NCI-H146 treated with DMSO at 0.1 percent for 48 hours (cell line): ENCODE measurements around the gene MRC2.
"Not testable (repeated sequence)": the region's sequence is repeated elsewhere in the genome, so short reads cannot be mapped to it uniquely, and the experiment has no call there.

Source experiments
- DNase-seq: peaks from one replicate; lab custom pipeline; 2025; ENCODE audit not compliant: unreplicated experiment; lab: John Stamatoyannopoulos, UW

The MRC2 gene

GRCh38 chr17:62696256-62696655 is 68.8 kb downstream of the MRC2 start:
- DNase-seq: no peak

- no peak for DNase-seq
Observed at GRCh38 chr17:62696726-62697490, 69.4 kb downstream of the MRC2 start.

GRCh38 chr17:62698459-62698858 is 71.0 kb downstream of the MRC2 start:
- not testable (repeated sequence) for DNase-seq

GRCh38 chr17:62700964-62701705 is 73.7 kb downstream of the MRC2 start:
- no peak for DNase-seq

GRCh38 chr17:62701706-62702085 is 74.2 kb downstream of the MRC2 start:
- DNase-seq: no peak

- no peak for DNase-seq
Observed at GRCh38 chr17:62702746-62703260, 75.3 kb downstream of the MRC2 start.

GRCh38 chr17:62703261-62703775 is 75.8 kb downstream of the MRC2 start:
- no peak for DNase-seq

GRCh38 chr17:62703776-62704380 is 76.4 kb downstream of the MRC2 start:
- DNase-seq: no peak

GRCh38 chr17:62704381-62704971 is 77.0 kb downstream of the MRC2 start:
- no peak for DNase-seq

GRCh38 chr17:62705156-62705777 is 77.8 kb downstream of the MRC2 start:
- no peak for DNase-seq

GRCh38 chr17:62705778-62706597 is 78.5 kb downstream of the MRC2 start:
- no peak for DNase-seq

- DNase-seq: no peak
Observed at GRCh38 chr17:62706598-62707424, 79.3 kb downstream of the MRC2 start.

- DNase-seq: no peak
Observed at GRCh38 chr17:62707425-62707739, 79.9 kb downstream of the MRC2 start.

GRCh38 chr17:62708587-62708986 is 81.1 kb downstream of the MRC2 start:
- no peak for DNase-seq

GRCh38 chr17:62712171-62712581 is 84.7 kb downstream of the MRC2 start:
- no peak for DNase-seq

GRCh38 chr17:62713086-62713881 is 85.8 kb downstream of the MRC2 start:
- DNase-seq: no peak

- DNase-seq: no peak
Observed at GRCh38 chr17:62714016-62714777, 86.7 kb downstream of the MRC2 start.
